SK-N-SH treated with all-trans-retinoic acid at 6 μM for 48 hours (cell line): ENCODE data around the gene TCP11L2.

Experiments used
- ARNTL ChIP-seq: fragments of 450-650 bp; formaldehyde crosslinking; IDR thresholded peaks from 2 replicates; pipeline ENCODE4 v1.5.0; 2020; ENCODE audit warnings: low read depth, mild to moderate bottlenecking, moderate library complexity, borderline replicate concordance
- CSDC2 ChIP-seq: fragments of 250-450 bp; sonication (Bioruptor Pico); IDR thresholded peaks from 2 replicates; pipeline ENCODE4 v1.5.0; 2020; ENCODE audit warnings: mild to moderate bottlenecking, moderate library complexity
- GLIS3 ChIP-seq: fragments of 250-450 bp; sonication (Bioruptor Pico); IDR thresholded peaks from 2 replicates; pipeline ENCODE4 v1.5.0; 2020; ENCODE audit warnings: mild to moderate bottlenecking, moderate library complexity
- OSR1 ChIP-seq: fragments of 250-450 bp; sonication (Bioruptor Pico); IDR thresholded peaks from 2 replicates; pipeline ENCODE4 v1.8.0; 2022; ENCODE audit warnings: moderate library complexity, mild to moderate bottlenecking, inconsistent platforms
- PATZ1 ChIP-seq: fragments of 250-450 bp; sonication (Bioruptor Pico); IDR thresholded peaks from 2 replicates; pipeline ENCODE4 v1.8.0; 2020; ENCODE audit warnings: mild to moderate bottlenecking, moderate library complexity, borderline replicate concordance
- RARB ChIP-seq: fragments of 250-450 bp; sonication (Bioruptor Pico); IDR thresholded peaks from 2 replicates; pipeline ENCODE4 v1.8.0; 2021; ENCODE audit warnings: mild to moderate bottlenecking, moderate library complexity
- SNAI2 ChIP-seq: fragments of 250-450 bp; sonication (Bioruptor Pico); IDR thresholded peaks from 2 replicates; pipeline ENCODE4 v1.5.0; 2020; ENCODE audit warnings: mild to moderate bottlenecking, moderate library complexity
- ZFP3 ChIP-seq: fragments of 250-450 bp; sonication (Bioruptor Pico); IDR thresholded peaks from 2 replicates; pipeline ENCODE4 v1.5.0; 2020; ENCODE audit warnings: mild to moderate bottlenecking, moderate library complexity
- ZFP30 ChIP-seq: fragments of 450-650 bp; formaldehyde crosslinking; IDR thresholded peaks from 2 replicates; pipeline ENCODE4 v1.5.0; 2022; ENCODE audit warnings: mild to moderate bottlenecking, moderate library complexity
- ZNF70 ChIP-seq: fragments of 450-650 bp; formaldehyde crosslinking; IDR thresholded peaks from 2 replicates; pipeline ENCODE4 v1.5.0; 2020; ENCODE audit warnings: mild to moderate bottlenecking, moderate library complexity
- ZNF8 ChIP-seq: fragments of 450-650 bp; formaldehyde crosslinking; IDR thresholded peaks from 2 replicates; pipeline ENCODE4 v1.5.0; 2020; ENCODE audit warnings: mild to moderate bottlenecking, moderate library complexity

- no peak for TF ChIP-seq OSR1 (CRISPR knock-in tag)
- no peak for TF ChIP-seq PATZ1 (CRISPR knock-in tag)
- no peak for TF ChIP-seq ZNF70
- no peak for TF ChIP-seq SNAI2 (CRISPR knock-in tag)
- no peak for TF ChIP-seq ZNF8 (CRISPR knock-in tag)
- no peak for TF ChIP-seq ZFP30 (CRISPR knock-in tag)
- TF ChIP-seq RARB, result no peak
- no peak for TF ChIP-seq GLIS3
- TF ChIP-seq CSDC2 (CRISPR knock-in tag), result no peak
- TF ChIP-seq ARNTL (CRISPR knock-in tag), result no peak
- no peak for TF ChIP-seq ZFP3 (CRISPR knock-in tag)
Observed at GRCh38 chr12:106333010-106333409, 30.5 kb downstream of the TCP11L2 start.
